Smooth muscle cell (in vitro differentiated cells): ENCODE data around the gene CALML5. TPM values are rescaled to one million over a fixed set of nuclear protein-coding genes. Genes with fewer than 3 reads are reported as not detected.

Experiments
- DNase-seq: peaks from one replicate; lab custom pipeline; 2025; ENCODE audit not compliant: unreplicated experiment; lab: John Stamatoyannopoulos, UW
- H2AFZ ChIP-seq: fragments of 200-600 bp; sonication (generic); 2 replicates; pipeline ENCODE4 v1.6.0; 2016; ENCODE audit warnings: antibody characterized with exemption, low read depth, mild to moderate bottlenecking
- H3F3A ChIP-seq: fragments of 200-600 bp; sonication (generic); 2 replicates; pipeline ENCODE4 v1.6.0; 2017; ENCODE audit warnings: antibody characterized with exemption, low read depth
- H3K27ac ChIP-seq: fragments of 200-600 bp; sonication (generic); 2 replicates; pipeline ENCODE4 v1.5.1; 2016; ENCODE audit warnings: low read depth, mild to moderate bottlenecking
- H3K27me3 ChIP-seq: fragments of 200-600 bp; sonication (generic); 2 replicates; pipeline ENCODE4 v1.6.1; 2016; ENCODE audit warnings: low read depth, mild to moderate bottlenecking
- H3K36me3 ChIP-seq: fragments of 200-600 bp; sonication (generic); 2 replicates; pipeline ENCODE4 v1.5.1; 2016; ENCODE audit warnings: low read depth
- H3K4me1 ChIP-seq: fragments of 200-600 bp; sonication (generic); 2 replicates; pipeline ENCODE4 v1.5.1; 2016; ENCODE audit warnings: low read depth
- H3K4me2 ChIP-seq: fragments of 200-600 bp; sonication (generic); 2 replicates; pipeline ENCODE4 v1.6.0; 2016; ENCODE audit warnings: mild to moderate bottlenecking
- H3K4me3 ChIP-seq: fragments of 200-600 bp; sonication (generic); 2 replicates; pipeline ENCODE4 v1.5.1; 2016; ENCODE audit warnings: mild to moderate bottlenecking
- H3K79me2 ChIP-seq: fragments of 200-600 bp; sonication (generic); 2 replicates; pipeline ENCODE4 v1.6.0; 2016; ENCODE audit warnings: low read depth, mild to moderate bottlenecking
- H3K9ac ChIP-seq: fragments of 200-600 bp; sonication (generic); 2 replicates; pipeline ENCODE4 v1.6.0; 2016; ENCODE audit warnings: low read depth
- H3K9me3 ChIP-seq: fragments of 200-600 bp; sonication (generic); replicated peaks from 2 replicates; pipeline ENCODE4 v1.5.1; 2016; ENCODE audit warnings: low read depth
- H4K20me1 ChIP-seq: fragments of 200-600 bp; sonication (generic); 2 replicates; pipeline ENCODE4 v1.6.0; 2016; ENCODE audit warnings: low read depth
- WGBS: methylation state at CpG from one replicate; pipeline ENCODE4 v1.1.7; 2016; ENCODE audit warnings: low lambda C conversion rate; 5-methylcytosine and 5-hydroxymethylcytosine counted together
- polyA plus RNA-seq: library from polyadenylated mRNA; unstranded; fragments of >200 nt; fragmentation: Nextera tagmentation; extraction: Ambion mirVana; gene quantifications from 2 replicates; pipeline ENCODE4 v1.2.1, GENCODE V29; 2016
- total RNA-seq: library from RNA; depleted of rRNA; stranded (reverse); fragments of >200 nt; gene quantifications from 2 replicates; pipeline ENCODE4 v1.2.3, GENCODE V29; 2014
- TF ChIP-seq, protein P1 (sequence below): fragments of 200-600 bp; sonication (generic); IDR thresholded peaks from 2 replicates; pipeline ENCODE4 v1.5.1; 2017; ENCODE audit warnings: borderline replicate concordance, mild to moderate bottlenecking, antibody characterized with exemption; ENCODE audit not compliant: insufficient read depth, poor library complexity, severe bottlenecking

The CALML5 gene
- total and polyA plus RNA-seq, 2 experiments from 2014 or later = 16.5 to 24.3 TPM

DNA sequence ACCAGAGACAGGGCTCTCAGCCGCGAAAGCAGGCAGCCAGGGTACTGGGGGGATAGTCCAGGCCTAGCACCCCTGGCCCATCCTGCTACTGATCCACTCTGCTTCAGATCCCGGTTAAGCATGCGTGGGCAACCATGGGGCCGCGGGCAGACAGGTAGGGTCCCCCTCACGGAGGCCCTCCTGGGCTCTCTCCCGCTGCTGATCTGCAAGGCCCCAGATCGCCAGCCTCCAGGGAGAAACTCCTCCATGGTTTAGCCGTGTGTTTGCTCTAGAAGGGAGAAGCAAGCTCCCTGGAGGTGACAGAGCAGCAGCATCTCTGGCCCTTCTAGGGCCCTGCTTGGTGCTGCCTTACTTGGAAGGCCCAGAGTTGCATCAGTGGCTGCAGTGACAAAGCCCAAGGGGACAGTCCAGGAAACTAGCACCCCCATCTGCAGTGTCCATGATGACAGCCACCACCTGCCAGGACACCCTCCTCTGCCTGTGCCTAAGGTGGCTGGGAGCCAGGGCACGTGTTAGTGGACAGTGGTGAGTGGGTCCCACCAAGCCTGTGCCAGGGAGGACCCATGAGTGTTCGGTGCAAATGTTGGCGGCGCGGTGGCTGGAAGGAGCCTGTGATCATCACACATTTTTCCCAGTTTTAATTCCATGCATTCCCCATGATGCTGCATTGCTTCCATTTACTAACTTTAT, 29.2 kb downstream of the CALML5 start:
- Histone ChIP-seq H2AFZ (no peak overlapping the region), H3F3A (peaks cover 21% of the 10 kb centered on the region), H3K9me3 (no peaks in the 10 kb centered on the region), H3K27ac (no peak overlapping the region), H3K79me2 (no peaks in the 10 kb centered on the region), H3K9ac (no peak overlapping the region), H3K36me3 (no peaks in the 10 kb centered on the region), H3K4me2 (no peak overlapping the region), H3K4me1 (peaks cover 20% of the 10 kb centered on the region), H4K20me1 (no peaks in the 10 kb centered on the region), H3K4me3 (no peak overlapping the region), H3K27me3 (no peaks in the 10 kb centered on the region)
- TF ChIP-seq, protein P1, sequence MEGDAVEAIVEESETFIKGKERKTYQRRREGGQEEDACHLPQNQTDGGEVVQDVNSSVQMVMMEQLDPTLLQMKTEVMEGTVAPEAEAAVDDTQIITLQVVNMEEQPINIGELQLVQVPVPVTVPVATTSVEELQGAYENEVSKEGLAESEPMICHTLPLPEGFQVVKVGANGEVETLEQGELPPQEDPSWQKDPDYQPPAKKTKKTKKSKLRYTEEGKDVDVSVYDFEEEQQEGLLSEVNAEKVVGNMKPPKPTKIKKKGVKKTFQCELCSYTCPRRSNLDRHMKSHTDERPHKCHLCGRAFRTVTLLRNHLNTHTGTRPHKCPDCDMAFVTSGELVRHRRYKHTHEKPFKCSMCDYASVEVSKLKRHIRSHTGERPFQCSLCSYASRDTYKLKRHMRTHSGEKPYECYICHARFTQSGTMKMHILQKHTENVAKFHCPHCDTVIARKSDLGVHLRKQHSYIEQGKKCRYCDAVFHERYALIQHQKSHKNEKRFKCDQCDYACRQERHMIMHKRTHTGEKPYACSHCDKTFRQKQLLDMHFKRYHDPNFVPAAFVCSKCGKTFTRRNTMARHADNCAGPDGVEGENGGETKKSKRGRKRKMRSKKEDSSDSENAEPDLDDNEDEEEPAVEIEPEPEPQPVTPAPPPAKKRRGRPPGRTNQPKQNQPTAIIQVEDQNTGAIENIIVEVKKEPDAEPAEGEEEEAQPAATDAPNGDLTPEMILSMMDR = no peak
- DNase-seq = no peak
- 99% methylated on average over 15 of the region's 15 CpGs for WGBS

- WGBS = 79% methylated on average over 15 of the region's 15 CpGs
- Histone ChIP-seq H3K79me2 (no peaks in the 10 kb centered on the region), H3K27ac (no peak overlapping the region)
These were observed 29.9 kb downstream of the CALML5 start for GRCh38 chr10:5469353-5470061.

GRCh38 chr10:5468262-5469106, 30.9 kb downstream of the CALML5 start:
- Histone ChIP-seq H3K27me3 (no peaks in the 10 kb centered on the region), H3K27ac (peak overlapping the region; percentile 89), H3K4me2 (peak overlapping the region; percentile 71)

More at GRCh38 chr10:5469353-5470061, 29.9 kb downstream of the CALML5 start:
- Histone ChIP-seq H3K9ac (no peak overlapping the region), H4K20me1 (no peaks in the 10 kb centered on the region), H2AFZ (no peak overlapping the region), H3K4me3 (no peak overlapping the region), H3F3A (peaks cover 23% of the 10 kb centered on the region), H3K36me3 (no peaks in the 10 kb centered on the region), H3K27me3 (no peaks in the 10 kb centered on the region), H3K9me3 (no peaks in the 10 kb centered on the region), H3K4me2 (peak overlapping the region; percentile 15), H3K4me1 (peaks cover 20% of the 10 kb centered on the region)
- TF ChIP-seq, protein P1 = no peak
- DNase-seq = no peak

More at GRCh38 chr10:5468262-5469106, 30.9 kb downstream of the CALML5 start:
- WGBS = 91% methylated on average over 8 of the region's 8 CpGs
- Histone ChIP-seq H3K4me3 (no peak overlapping the region), H4K20me1 (no peaks in the 10 kb centered on the region), H3K4me1 (peaks cover 20% of the 10 kb centered on the region), H2AFZ (no peak overlapping the region), H3K79me2 (no peaks in the 10 kb centered on the region), H3F3A (peaks cover 23% of the 10 kb centered on the region), H3K9ac (no peak overlapping the region), H3K9me3 (no peaks in the 10 kb centered on the region), H3K36me3 (no peaks in the 10 kb centered on the region)
- TF ChIP-seq, protein P1 = no peak
- DNase-seq = no peak
